PFSK-1 (cell line): ENCODE data around the gene TMEM169.

ENCODE experiments used
- FOXP2 ChIP-seq: optimal IDR thresholded peaks from 2 replicates; pipeline ENCODE3; 2011; ENCODE audit warnings: borderline replicate concordance, control low read depth, inconsistent platforms; ENCODE audit not compliant: insufficient read depth; ENCODE audit errors: extremely low read length, extremely low read depth
- POLR2AphosphoS5 ChIP-seq: IDR thresholded peaks from 2 replicates; pipeline ENCODE4 v1.6.1; 2012; ENCODE audit warnings: low read depth, mild to moderate bottlenecking, control low read depth, low read length, moderate library complexity
- SIN3A ChIP-seq: IDR thresholded peaks from 2 replicates; pipeline ENCODE4 v1.6.1; 2012; ENCODE audit warnings: mild to moderate bottlenecking, low read length, moderate library complexity, borderline replicate concordance; ENCODE audit not compliant: insufficient read depth
- TAF1 ChIP-seq: IDR thresholded peaks from 2 replicates; pipeline ENCODE4 v1.6.1; 2012; ENCODE audit warnings: low read length, control low read depth, borderline replicate concordance; ENCODE audit not compliant: insufficient read depth
- TF ChIP-seq, protein P1 (sequence below), 2 experiments: IDR thresholded peaks; 2 replicates each; pipeline versions ENCODE4 v1.6.1 to v1.8.0; 2011 to 2012; ENCODE audit warnings: low read depth in 2 of 2, low read length in 2 of 2, control low read depth in 1 of 2, inconsistent platforms in 1 of 2, mild to moderate bottlenecking in 1 of 2, moderate library complexity in 1 of 2; ENCODE audit not compliant: insufficient read depth in 1 of 2

TMEM169 gene

DNA sequence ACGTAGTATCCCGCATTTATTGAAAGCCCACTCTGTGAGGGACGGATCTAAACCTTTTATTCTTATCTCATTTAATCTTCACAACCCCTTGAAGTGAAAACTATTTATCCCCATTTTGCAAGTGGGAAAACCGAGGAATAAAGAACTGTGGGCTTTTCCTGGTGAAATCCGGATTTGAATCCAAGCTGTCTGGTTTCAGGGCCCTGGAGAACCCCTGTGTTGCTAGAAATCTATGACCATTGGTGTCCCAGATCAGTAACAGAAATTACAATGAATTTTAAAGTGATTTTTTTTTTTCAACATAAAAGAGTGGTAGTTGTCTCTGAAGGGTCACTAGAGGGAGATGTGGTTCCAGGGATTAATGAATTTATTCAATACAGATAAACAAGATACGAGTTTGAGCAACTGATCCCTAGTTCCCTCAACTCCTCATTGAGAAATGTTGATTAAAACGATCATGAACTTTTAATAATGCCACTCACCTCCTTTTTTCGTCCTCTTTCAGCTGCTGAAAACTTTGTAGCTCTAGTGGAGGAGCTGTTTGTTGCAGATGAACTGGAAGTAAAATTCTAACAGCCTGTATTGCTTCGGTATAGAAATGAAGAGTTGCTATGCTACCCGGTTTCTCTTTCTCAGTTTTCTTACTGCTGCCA, 28.4 kb downstream of the TMEM169 start:
- TF ChIP-seq FOXP2 = no peak
- no peak for TF ChIP-seq SIN3A
- no peak for TF ChIP-seq POLR2AphosphoS5
- TF ChIP-seq TAF1 = no peak
- TF ChIP-seq, protein P1, sequence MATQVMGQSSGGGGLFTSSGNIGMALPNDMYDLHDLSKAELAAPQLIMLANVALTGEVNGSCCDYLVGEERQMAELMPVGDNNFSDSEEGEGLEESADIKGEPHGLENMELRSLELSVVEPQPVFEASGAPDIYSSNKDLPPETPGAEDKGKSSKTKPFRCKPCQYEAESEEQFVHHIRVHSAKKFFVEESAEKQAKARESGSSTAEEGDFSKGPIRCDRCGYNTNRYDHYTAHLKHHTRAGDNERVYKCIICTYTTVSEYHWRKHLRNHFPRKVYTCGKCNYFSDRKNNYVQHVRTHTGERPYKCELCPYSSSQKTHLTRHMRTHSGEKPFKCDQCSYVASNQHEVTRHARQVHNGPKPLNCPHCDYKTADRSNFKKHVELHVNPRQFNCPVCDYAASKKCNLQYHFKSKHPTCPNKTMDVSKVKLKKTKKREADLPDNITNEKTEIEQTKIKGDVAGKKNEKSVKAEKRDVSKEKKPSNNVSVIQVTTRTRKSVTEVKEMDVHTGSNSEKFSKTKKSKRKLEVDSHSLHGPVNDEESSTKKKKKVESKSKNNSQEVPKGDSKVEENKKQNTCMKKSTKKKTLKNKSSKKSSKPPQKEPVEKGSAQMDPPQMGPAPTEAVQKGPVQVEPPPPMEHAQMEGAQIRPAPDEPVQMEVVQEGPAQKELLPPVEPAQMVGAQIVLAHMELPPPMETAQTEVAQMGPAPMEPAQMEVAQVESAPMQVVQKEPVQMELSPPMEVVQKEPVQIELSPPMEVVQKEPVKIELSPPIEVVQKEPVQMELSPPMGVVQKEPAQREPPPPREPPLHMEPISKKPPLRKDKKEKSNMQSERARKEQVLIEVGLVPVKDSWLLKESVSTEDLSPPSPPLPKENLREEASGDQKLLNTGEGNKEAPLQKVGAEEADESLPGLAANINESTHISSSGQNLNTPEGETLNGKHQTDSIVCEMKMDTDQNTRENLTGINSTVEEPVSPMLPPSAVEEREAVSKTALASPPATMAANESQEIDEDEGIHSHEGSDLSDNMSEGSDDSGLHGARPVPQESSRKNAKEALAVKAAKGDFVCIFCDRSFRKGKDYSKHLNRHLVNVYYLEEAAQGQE (IDR thresholded peaks at IDR 0.05; ENCODE audit: insufficient read depth in 1 of 2, low read depth in 2 of 2, low read length in 2 of 2) = no peak

DNA sequence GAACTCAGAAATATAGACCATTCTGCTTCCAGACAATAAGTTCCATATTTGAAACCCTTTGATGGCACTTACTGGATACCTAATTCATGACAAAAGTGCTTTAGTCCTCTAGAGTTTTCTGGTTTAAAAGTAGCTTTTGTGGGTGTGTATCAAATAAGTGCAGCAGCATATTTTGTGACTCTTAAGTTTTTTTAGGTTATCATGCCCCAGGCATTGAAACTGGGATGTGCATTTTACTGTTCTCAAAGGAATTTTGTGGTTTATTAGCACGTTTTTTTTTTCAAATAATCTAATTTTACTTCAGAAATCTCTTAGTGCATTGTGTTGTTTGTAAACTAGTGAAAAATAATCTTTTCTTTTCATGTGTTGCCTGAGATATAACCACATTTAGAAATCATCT, 28.9 kb downstream of the TMEM169 start:
- TF ChIP-seq, protein P1 (IDR thresholded peaks at IDR 0.05; ENCODE audit: insufficient read depth in 1 of 2, low read depth in 2 of 2, low read length in 2 of 2) = no peak
- TF ChIP-seq SIN3A = no peak
- TF ChIP-seq FOXP2 = no peak
- no peak for TF ChIP-seq POLR2AphosphoS5
- no peak for TF ChIP-seq TAF1

DNA sequence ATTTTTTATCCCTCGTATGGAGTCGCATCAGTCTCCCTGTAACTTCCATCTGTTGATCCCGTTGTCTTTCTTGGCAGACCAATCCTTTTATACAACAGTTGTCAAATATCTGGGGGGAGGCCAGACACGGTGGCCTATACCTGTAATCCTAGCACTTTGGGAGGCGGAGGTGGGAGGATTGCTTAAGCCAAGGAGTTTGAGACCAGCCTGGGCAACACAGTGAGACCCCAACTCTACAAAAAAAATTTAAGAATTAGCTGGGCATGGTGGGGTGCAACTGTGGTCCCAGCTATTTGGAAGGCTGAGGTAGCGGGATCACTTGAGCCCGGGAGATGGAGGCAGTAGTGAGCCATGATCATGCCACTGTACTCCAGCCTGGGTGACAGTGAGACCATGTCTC, 29.4 kb downstream of the TMEM169 start:
- no peak for TF ChIP-seq TAF1

DNA sequence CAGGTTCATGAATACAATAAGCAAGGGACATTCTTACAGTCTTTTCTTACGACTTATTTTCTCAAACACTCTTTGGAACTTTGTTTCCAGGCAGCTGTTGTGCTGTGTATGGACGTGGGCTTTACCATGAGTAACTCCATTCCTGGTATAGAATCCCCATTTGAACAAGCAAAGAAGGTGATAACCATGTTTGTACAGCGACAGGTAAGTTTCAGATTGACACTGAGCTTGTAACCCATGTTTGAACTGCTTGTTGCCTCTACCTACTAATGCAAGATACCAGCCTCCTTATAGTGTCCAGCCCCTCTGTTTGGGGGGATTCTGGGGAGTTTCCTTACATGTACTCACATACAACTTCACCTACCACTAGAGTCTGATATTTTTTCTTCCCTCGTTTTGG, 31.2 kb downstream of the TMEM169 start:
- TF ChIP-seq, protein P1 (IDR thresholded peaks at IDR 0.05; ENCODE audit: insufficient read depth in 1 of 2, low read depth in 2 of 2, low read length in 2 of 2) = no peak
- TF ChIP-seq TAF1 = no peak
- TF ChIP-seq FOXP2 = no peak
- TF ChIP-seq SIN3A = no peak
- TF ChIP-seq POLR2AphosphoS5 = no peak

DNA sequence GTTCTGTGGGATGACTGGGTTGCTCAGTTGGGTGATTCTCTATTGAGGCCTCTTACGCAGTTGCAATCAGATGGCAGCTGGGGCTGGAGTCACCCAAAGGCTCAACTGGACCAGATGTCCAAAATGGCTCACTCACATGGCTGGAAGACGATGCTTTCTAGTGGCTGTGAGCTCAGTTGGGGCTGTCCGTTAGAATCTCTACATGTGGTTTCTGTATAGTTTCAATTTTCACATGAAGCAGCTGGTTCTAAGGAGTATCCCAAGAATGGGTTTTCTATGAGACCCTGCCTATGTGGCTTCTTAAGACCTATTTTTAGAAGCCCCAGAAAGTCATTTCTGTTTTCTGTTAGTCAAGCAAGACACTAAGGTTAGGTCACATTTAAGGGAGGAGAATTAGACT, 31.9 kb downstream of the TMEM169 start:
- TF ChIP-seq POLR2AphosphoS5 (no peak), TAF1 (no peak), SIN3A (no peak), FOXP2 (no peak)
- TF ChIP-seq, protein P1 (IDR thresholded peaks at IDR 0.05; ENCODE audit: insufficient read depth in 1 of 2, low read depth in 2 of 2, low read length in 2 of 2) = no peak
